HCT116 (cell line): ENCODE data around the gene CEP72. TPM values are rescaled to one million over a fixed set of nuclear protein-coding genes. Genes with fewer than 3 reads are reported as not detected.

Experiments used
- ATAC-seq: fragments of 200-7000 bp; cut with Tn5 transposase; 2 replicates; pipeline ENCODE4 v1.9.1; 2020; ENCODE audit warnings: mild to moderate bottlenecking, moderate library complexity
- BruUV-seq: library from RNA; stranded (reverse); fragments of 400-500 nt; replicated peaks from 2 replicates; lab custom pipeline; 2021; lab: Mats Ljungman, UMichigan
- CTCF ChIA-PET: fragments of 300-600 bp; sonication (Branson Sonifier 250); formaldehyde crosslinking; loops from one replicate; lab custom pipeline; 2021; ENCODE audit warnings: antibody characterized with exemption; lab: Charles Lee
- POLR2A ChIA-PET: fragments of 300-600, 350-600 bp; sonication (Branson Sonifier 250); formaldehyde crosslinking; loops from one replicate; lab custom pipeline; 2021; ENCODE audit warnings: antibody characterized with exemption; lab: Charles Lee
- RAD21 ChIA-PET, 2 experiments: fragments of 300-600 bp; sonication (Branson Sonifier 250); formaldehyde crosslinking; loops; one replicate each; lab custom pipeline; 2023; ENCODE audit warnings: low total read pairs in 2 of 2; ENCODE audit not compliant: uncharacterized antibody in 2 of 2, unreplicated experiment in 2 of 2, low non-redundant PET in 1 of 2; lab: Charles Lee
- DNase-seq: peaks from one replicate; pipeline ENCODE4 v3.0.0-alpha.2; 2010; ENCODE audit warnings: low read depth, low spot score
- H2AFZ ChIP-seq: fragments of 200-600 bp; shearing (Covaris generic), sonication (generic); 2 replicates; pipeline ENCODE4 v1.6.1; 2017; ENCODE audit warnings: low read depth, mixed run types, mixed read lengths, antibody characterized with exemption, low read length; ENCODE audit not compliant: poor library complexity, severe bottlenecking
- H3K27ac ChIP-seq: 2 replicates; pipeline ENCODE4 v1.5.1; 2012; ENCODE audit warnings: low read depth, low read length
- H3K27me3 ChIP-seq: fragments of 200-600 bp; sonication (generic); 2 replicates; pipeline ENCODE4 v1.6.1; 2016; ENCODE audit warnings: mixed run types, low read length, mixed read lengths; ENCODE audit not compliant: insufficient read depth
- H3K36me3 ChIP-seq, 2 experiments: fragments of 200-500 bp in 1 of 2; fragments of 200-600 bp in 1 of 2; sonication (Bioruptor generic) in 1 of 2; sonication (generic) in 1 of 2; 2 replicates each; pipeline versions ENCODE4 v1.5.1 to v1.6.1; 2014 to 2016; ENCODE audit warnings: low read length in 2 of 2, inconsistent platforms in 1 of 2, mixed read lengths in 1 of 2, mixed run types in 1 of 2; ENCODE audit not compliant: insufficient read depth in 2 of 2, control insufficient read depth in 1 of 2
- H3K4me1 ChIP-seq, 2 experiments: fragments of 200-600 bp in 1 of 2; sonication (generic) in 1 of 2; 2 replicates each; pipeline versions ENCODE4 v1.5.1 to v1.6.1; 2012 to 2017; ENCODE audit warnings: low read length in 2 of 2, inconsistent platforms in 1 of 2, mild to moderate bottlenecking in 1 of 2, mixed read lengths in 1 of 2, mixed run types in 1 of 2, moderate library complexity in 1 of 2; ENCODE audit not compliant: insufficient read depth in 2 of 2, control insufficient read depth in 1 of 2
- H3K4me2 ChIP-seq: fragments of 200-600 bp; sonication (generic); 2 replicates; pipeline ENCODE4 v1.6.1; 2017; ENCODE audit warnings: mixed run types, low read length, mixed read lengths
- H3K4me3 ChIP-seq, 2 experiments: fragments of 200-600 bp in 1 of 2; sonication (generic) in 1 of 2; replicated peaks in 1 of 2; 2 replicates each; pipeline ENCODE4 v1.5.1; 2011 to 2016; ENCODE audit warnings: low read length in 2 of 2, control low read depth in 1 of 2, low read depth in 1 of 2, mild to moderate bottlenecking in 1 of 2, mixed read lengths in 1 of 2, mixed run types in 1 of 2
- H3K79me2 ChIP-seq: fragments of 200-600 bp; sonication (generic); 2 replicates; pipeline ENCODE4 v1.6.1; 2017; ENCODE audit warnings: mild to moderate bottlenecking, mixed run types, low read length, moderate library complexity, mixed read lengths; ENCODE audit not compliant: insufficient read depth
- H3K9ac ChIP-seq: fragments of 200-600 bp; sonication (generic); 2 replicates; pipeline ENCODE4 v1.6.1; 2016; ENCODE audit warnings: low read length, mixed read lengths
- H3K9me2 ChIP-seq: fragments of 200-600 bp; sonication (generic), shearing (Covaris generic); 2 replicates; pipeline ENCODE4 v1.6.1; 2017; ENCODE audit warnings: mixed run types, mild to moderate bottlenecking, moderate library complexity; ENCODE audit not compliant: insufficient read depth
- H3K9me3 ChIP-seq, 2 experiments: fragments of 200-500 bp in 1 of 2; fragments of 200-600 bp in 1 of 2; sonication (Bioruptor generic) in 1 of 2; sonication (generic) in 1 of 2; 2 replicates each; pipeline ENCODE4 v1.6.1; 2014 to 2017; ENCODE audit warnings: low read length in 2 of 2, mixed read lengths in 2 of 2, inconsistent platforms in 1 of 2, low read depth in 1 of 2, mild to moderate bottlenecking in 1 of 2, mixed run types in 1 of 2, moderate library complexity in 1 of 2; ENCODE audit not compliant: control insufficient read depth in 1 of 2, insufficient read depth in 1 of 2
- H4K20me1 ChIP-seq: fragments of 200-600 bp; sonication (generic), shearing (Covaris generic); 2 replicates; pipeline ENCODE4 v1.6.1; 2017; ENCODE audit warnings: mixed run types, mild to moderate bottlenecking, moderate library complexity; ENCODE audit not compliant: insufficient read depth
- CEBPB ChIP-seq: IDR thresholded peaks from 2 replicates; pipeline ENCODE4 v1.6.1; 2012; ENCODE audit warnings: low read depth
- EGR1 ChIP-seq: IDR thresholded peaks from 2 replicates; pipeline ENCODE4 v1.6.1; 2012; ENCODE audit warnings: low read depth
- EZH2 ChIP-seq: fragments of 200-600 bp; sonication (generic); IDR thresholded peaks from 2 replicates; pipeline ENCODE4 v1.6.1; 2017; ENCODE audit warnings: antibody characterized with exemption, mixed run types
- FOSL1 ChIP-seq: IDR thresholded peaks from 2 replicates; pipeline ENCODE4 v1.6.1; 2012; ENCODE audit warnings: low read depth
- JUND ChIP-seq: IDR thresholded peaks from 2 replicates; pipeline ENCODE4 v1.6.1; 2012
- RAD21 ChIP-seq: IDR thresholded peaks from 2 replicates; pipeline ENCODE4 v1.6.1; 2012; ENCODE audit warnings: low read depth, mild to moderate bottlenecking
- SIN3A ChIP-seq: IDR thresholded peaks from 2 replicates; pipeline ENCODE4 v1.6.1; 2012; ENCODE audit warnings: low read depth
- ZFX ChIP-seq: fragments of 450-650 bp; IDR thresholded peaks from 2 replicates; pipeline ENCODE4 v1.6.1; 2017
- intact Hi-C: fragments of 100-400 bp; cut with micrococcal nuclease; formaldehyde crosslinking; loops from 2 replicates; pipeline ENCODE4 v1.10.0; 2022
- total RNA-seq: library from RNA; stranded (reverse); gene quantifications from one replicate; pipeline ENCODE4 v1.2.1, GENCODE V29; 2021; ENCODE audit not compliant: unreplicated experiment
- TF ChIP-seq, protein P1 (sequence below): IDR thresholded peaks from 2 replicates; pipeline ENCODE4 v1.6.1; 2011; ENCODE audit warnings: mild to moderate bottlenecking, low read length, moderate library complexity; ENCODE audit not compliant: insufficient replicate concordance; ENCODE audit errors: extremely low read depth
- TF ChIP-seq, protein P2 (sequence below): IDR thresholded peaks from 2 replicates; pipeline ENCODE4 v1.6.1; 2012

Gene CEP72
- total RNA-seq, 1 experiment from 2014 or later: 25.6 TPM

DNA sequence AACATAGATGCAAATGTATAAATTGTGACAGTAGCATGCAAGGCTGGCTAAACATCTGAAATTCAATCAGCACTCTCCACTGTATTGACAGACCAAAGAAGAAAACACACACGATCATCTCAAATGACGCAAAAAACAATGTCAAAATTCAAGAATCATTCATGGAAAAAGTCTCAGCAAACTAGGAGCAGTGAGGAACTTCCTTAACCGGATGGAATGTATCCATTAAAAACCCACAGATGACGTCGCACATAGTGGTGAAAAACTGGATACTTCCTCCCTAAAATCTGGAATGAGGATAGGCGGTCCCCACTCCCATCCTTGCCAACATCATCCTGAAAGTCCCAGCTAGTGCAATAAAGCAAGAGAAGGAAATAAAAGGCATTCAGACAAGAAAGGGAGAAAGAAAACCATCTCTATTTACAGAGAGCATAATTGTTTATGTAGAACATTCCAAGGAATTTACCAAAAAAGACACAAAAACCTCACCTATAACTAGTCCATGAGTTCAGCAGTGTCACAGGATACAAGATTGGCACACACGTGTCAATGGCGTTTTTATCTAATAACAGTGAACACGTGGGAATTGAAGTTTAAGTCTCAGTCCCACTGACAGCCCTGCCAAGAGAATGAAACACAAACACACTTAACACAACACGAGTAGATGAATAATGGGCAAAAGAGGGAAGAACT, 14.1 kb upstream of the CEP72 start:
- TF ChIP-seq EZH2 (no peak), FOSL1 (no peak), ZFX (no peak), EGR1 (no peak)
- TF ChIP-seq, protein P1, sequence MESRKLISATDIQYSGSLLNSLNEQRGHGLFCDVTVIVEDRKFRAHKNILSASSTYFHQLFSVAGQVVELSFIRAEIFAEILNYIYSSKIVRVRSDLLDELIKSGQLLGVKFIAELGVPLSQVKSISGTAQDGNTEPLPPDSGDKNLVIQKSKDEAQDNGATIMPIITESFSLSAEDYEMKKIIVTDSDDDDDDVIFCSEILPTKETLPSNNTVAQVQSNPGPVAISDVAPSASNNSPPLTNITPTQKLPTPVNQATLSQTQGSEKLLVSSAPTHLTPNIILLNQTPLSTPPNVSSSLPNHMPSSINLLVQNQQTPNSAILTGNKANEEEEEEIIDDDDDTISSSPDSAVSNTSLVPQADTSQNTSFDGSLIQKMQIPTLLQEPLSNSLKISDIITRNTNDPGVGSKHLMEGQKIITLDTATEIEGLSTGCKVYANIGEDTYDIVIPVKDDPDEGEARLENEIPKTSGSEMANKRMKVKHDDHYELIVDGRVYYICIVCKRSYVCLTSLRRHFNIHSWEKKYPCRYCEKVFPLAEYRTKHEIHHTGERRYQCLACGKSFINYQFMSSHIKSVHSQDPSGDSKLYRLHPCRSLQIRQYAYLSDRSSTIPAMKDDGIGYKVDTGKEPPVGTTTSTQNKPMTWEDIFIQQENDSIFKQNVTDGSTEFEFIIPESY: no peak
- Histone ChIP-seq H3K9me3 (no peaks in the 10 kb centered on the region), H3K4me1 (peaks cover 6 to 11% of the 10 kb centered on the region in 2 experiments; a peak in 3 of 4 replicates), H3K36me3 (no peaks in the 10 kb centered on the region), H3K79me2 (no peaks in the 10 kb centered on the region), H2AFZ (no peak overlapping the region), H4K20me1 (no peaks in the 10 kb centered on the region), H3K4me3 (no peak overlapping the region), H3K27ac (no peak overlapping the region), H3K27me3 (peaks cover 66% of the 10 kb centered on the region), H3K4me2 (no peak overlapping the region), H3K9me2 (no peaks in the 10 kb centered on the region), H3K9ac (no peak overlapping the region)
- no peak for ATAC-seq
- ChIA-PET CTCF (no interaction called here), RAD21 (no interaction called here), POLR2A (no interaction called here)
- DNase-seq: no peak
- no TSS peak for BruUV-seq
- intact Hi-C loops: no loop called here

DNA sequence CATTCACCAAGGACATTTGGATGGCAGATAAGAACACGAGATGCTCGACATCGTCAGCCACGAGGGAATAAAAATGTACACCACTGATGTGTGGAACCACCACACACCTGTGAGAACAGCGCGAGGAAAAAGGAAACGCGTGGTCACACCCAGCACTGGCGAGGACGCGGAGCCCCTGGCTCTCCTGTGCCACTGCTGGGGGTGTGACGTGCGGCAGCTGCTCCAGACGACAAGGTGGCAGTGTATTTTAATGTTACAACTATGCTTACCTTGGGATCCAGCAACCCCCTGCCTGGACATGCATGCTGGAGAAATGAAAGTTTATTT, 13.6 kb upstream of the CEP72 start:
- CTCF ChIA-PET: no interaction called here
- Histone ChIP-seq H3K27me3 (peaks cover 66% of the 10 kb centered on the region), H3K4me3 (no peak overlapping the region), H3K4me2 (no peak overlapping the region), H3K27ac (no peak overlapping the region), H3K9me2 (no peaks in the 10 kb centered on the region), H4K20me1 (no peaks in the 10 kb centered on the region), H3K9ac (no peak overlapping the region), H2AFZ (no peak overlapping the region), H3K9me3 (no peaks in the 10 kb centered on the region), H3K36me3 (no peaks in the 10 kb centered on the region), H3K79me2 (no peaks in the 10 kb centered on the region), H3K4me1 (peaks cover 6 to 11% of the 10 kb centered on the region in 2 experiments; a peak in 3 of 4 replicates)
- TF ChIP-seq CEBPB (no peak), RAD21 (no peak), JUND (no peak), SIN3A (no peak)
- TF ChIP-seq, protein P1: no peak
- TF ChIP-seq, protein P2, sequence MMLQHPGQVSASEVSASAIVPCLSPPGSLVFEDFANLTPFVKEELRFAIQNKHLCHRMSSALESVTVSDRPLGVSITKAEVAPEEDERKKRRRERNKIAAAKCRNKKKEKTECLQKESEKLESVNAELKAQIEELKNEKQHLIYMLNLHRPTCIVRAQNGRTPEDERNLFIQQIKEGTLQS: no peak
- POLR2A ChIA-PET: no interaction called here
- BruUV-seq: no TSS peak
- no peak for ATAC-seq
- intact Hi-C loops: no loop called here
- RAD21 ChIA-PET: no interaction called here
- no peak for DNase-seq
